Small intestine (tissue), 7 donors: Measurements from ENCODE around the gene DCAF15. TPM values are rescaled to one million over a fixed set of nuclear protein-coding genes. Genes with fewer than 3 reads are reported as not detected.
"Not testable (repeated sequence)": the region's sequence is repeated elsewhere in the genome, so short reads cannot be mapped to it uniquely, and the experiment has no call there.

Experiments used
- DNase-seq, 2 donors: peaks; one replicate each; pipeline versions ENCODE4 v3.0.0 to v3.0.0-alpha.2; 2013
- FAIRE-seq: peaks from 2 replicates; lab custom pipeline; 2012; peaks lifted over from hg19 to GRCh38; lab: Jason Lieb, UNC
- H3K27ac ChIP-seq, 3 donors: one replicate each; pipeline ENCODE4 v1.5.1; 2013; ENCODE audit warnings: low read length in 2 of 3, mild to moderate bottlenecking in 2 of 3, control low read depth in 1 of 3, inconsistent platforms in 1 of 3, low read depth in 1 of 3, moderate library complexity in 1 of 3
- H3K27me3 ChIP-seq, 3 donors: one replicate each; pipeline ENCODE4 v1.6.1; 2013; ENCODE audit warnings: low read length in 3 of 3, inconsistent platforms in 1 of 3; ENCODE audit not compliant: control insufficient read depth in 3 of 3, insufficient read depth in 3 of 3
- H3K36me3 ChIP-seq, 3 donors: one replicate each; pipeline ENCODE4 v1.6.1; 2013; ENCODE audit warnings: low read length in 3 of 3, inconsistent platforms in 1 of 3, low read depth in 1 of 3, mild to moderate bottlenecking in 1 of 3, moderate library complexity in 1 of 3; ENCODE audit not compliant: control insufficient read depth in 3 of 3, insufficient read depth in 2 of 3
- H3K4me1 ChIP-seq, 3 donors: one replicate each; pipeline ENCODE4 v1.6.1; 2013; ENCODE audit warnings: low read length in 2 of 3, inconsistent platforms in 1 of 3, low read depth in 1 of 3, mild to moderate bottlenecking in 1 of 3, moderate library complexity in 1 of 3; ENCODE audit not compliant: control insufficient read depth in 3 of 3, insufficient read depth in 2 of 3
- H3K4me3 ChIP-seq, 3 donors: one replicate each; pipeline ENCODE4 v1.5.1; 2013; ENCODE audit warnings: low read length in 3 of 3, control low read depth in 1 of 3, inconsistent platforms in 1 of 3, low read depth in 1 of 3, mild to moderate bottlenecking in 1 of 3, moderate library complexity in 1 of 3
- H3K9me3 ChIP-seq, 2 donors: one replicate each; pipeline ENCODE4 v1.6.1; 2013; ENCODE audit warnings: low read depth in 1 of 2, low read length in 1 of 2; ENCODE audit not compliant: control insufficient read depth in 2 of 2, insufficient read depth in 1 of 2
- WGBS, 3 donors: extraction: QIAGEN DNeasy Blood & Tissue Kit; methylation state at CpG; one replicate each; pipeline ENCODE4 v1.1.7; 2013; 5-methylcytosine and 5-hydroxymethylcytosine counted together
- polyA plus RNA-seq, 4 donors: library from polyadenylated mRNA; stranded (reverse) in 3 of 4; unstranded in 1 of 4; fragments of 200-250 nt in 3 of 4; fragments of 120-200 nt in 1 of 4; gene quantifications; one replicate each; pipeline versions ENCODE4 v1.2.1 to v1.2.3, GENCODE V29; 2013
- donor health status: healthy with polysubstance abuse.
- donor health status: control.
- donor health status: control.
- donor health status: Bipolar disorder and iron deficiency.
- donor health status: healthy.

Gene DCAF15
- polyA plus RNA-seq, 4 donors, result 14.1 to 26.8 (median 20.9) TPM

DNA sequence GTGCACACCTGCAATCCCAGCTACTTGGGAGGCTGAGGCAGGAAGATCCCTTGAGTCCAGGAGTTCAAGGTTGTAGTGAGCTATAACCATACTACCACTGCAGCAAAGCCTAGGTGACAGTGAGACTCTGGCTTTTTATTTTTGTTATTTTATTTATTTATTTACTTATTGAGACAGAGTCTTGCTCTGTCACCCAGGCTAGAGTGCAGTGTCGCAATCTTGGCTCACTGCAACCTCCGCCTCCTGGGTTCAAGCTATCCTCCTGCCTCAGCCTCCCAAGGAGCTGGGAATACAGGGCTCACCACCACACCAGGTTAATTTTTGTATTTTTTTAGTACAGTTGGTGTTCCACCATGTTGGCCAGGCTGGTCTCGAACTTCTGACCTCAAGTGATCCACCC, 21.2 kb downstream of the DCAF15 start:
- H3K36me3 ChIP-seq, result peaks cover 2 to 83% (median 15%) of the 10 kb centered on the region in 3 donors
- not testable (repeated sequence) for H3K27me3 ChIP-seq, H3K4me3 ChIP-seq, DNase-seq, FAIRE-seq, H3K9me3 ChIP-seq
- H3K27ac ChIP-seq, result peak overlapping the region in 1 of 3 donors; percentile 80
- WGBS, 3 donors, result 93 to 98% (median 97%) methylated on average over 3 of the region's 3 CpGs
- H3K4me1 ChIP-seq, result peaks cover 0 to 14% (median 0%) of the 10 kb centered on the region in 3 donors

DNA sequence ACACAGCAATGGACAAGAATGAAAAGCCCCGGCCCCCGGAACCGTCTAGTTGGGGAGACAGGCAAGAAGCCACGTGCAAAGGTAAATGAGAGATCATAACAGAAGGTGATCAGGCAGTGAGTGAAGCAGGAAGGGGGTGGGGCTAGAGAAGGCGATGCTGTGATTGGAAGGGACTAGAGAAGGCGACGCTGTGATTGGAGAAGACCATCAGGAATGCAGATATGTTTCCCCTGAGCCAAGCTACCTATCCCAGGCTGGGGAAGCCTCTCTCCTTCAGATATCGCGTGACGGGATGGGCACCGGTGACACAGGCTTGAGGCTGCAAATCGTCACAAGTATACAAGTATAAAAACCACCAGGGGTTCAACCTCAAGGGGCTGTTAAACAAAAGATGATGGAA, 21.8 kb downstream of the DCAF15 start:
- peak overlapping the region in 1 of 3 donors; percentile 5 for H3K4me3 ChIP-seq
- H3K4me1 ChIP-seq, result peaks cover 0 to 16% (median 0%) of the 10 kb centered on the region in 3 donors
- FAIRE-seq (no peak), DNase-seq (peak; percentile 93 to 94)
- no peaks in the 10 kb centered on the region for H3K9me3 ChIP-seq
- 8 to 48% (median 32%) methylated on average over 12 of the region's 12 CpGs for WGBS, 3 donors
- H3K27me3 ChIP-seq, result no peaks in the 10 kb centered on the region
- H3K27ac ChIP-seq, result peak overlapping the region; percentile 44 to 80 (median 63)
- H3K36me3 ChIP-seq, result peaks cover 0 to 77% (median 9%) of the 10 kb centered on the region in 3 donors

GRCh38 chr19:13975870-13976269, 23.6 kb downstream of the DCAF15 start:
- Histone ChIP-seq H3K36me3 (peaks cover 0 to 72% (median 6%) of the 10 kb centered on the region in 3 donors), H3K4me1 (peaks cover 0 to 24% (median 0%) of the 10 kb centered on the region in 3 donors), H3K27me3 (no peaks in the 10 kb centered on the region), H3K4me3 (no peak overlapping the region), H3K9me3 (no peaks in the 10 kb centered on the region), H3K27ac (no peak overlapping the region)
- WGBS, 3 donors, result 89 to 93% (median 89%) methylated on average over 11 of the region's 11 CpGs
- no peak for DNase-seq
- no peak for FAIRE-seq

GRCh38 chr19:13976446-13976845, 24.1 kb downstream of the DCAF15 start:
- peaks cover 0 to 24% (median 0%) of the 10 kb centered on the region in 3 donors for H3K4me1 ChIP-seq
- no peaks in the 10 kb centered on the region for H3K9me3 ChIP-seq
- H3K27me3 ChIP-seq, result no peaks in the 10 kb centered on the region
- WGBS, 3 donors, result 92 to 94% (median 93%) methylated on average over 11 to 12 of the region's 12 CpGs
- H3K27ac ChIP-seq, result no peak overlapping the region
- peaks cover 0 to 70% (median 6%) of the 10 kb centered on the region in 3 donors for H3K36me3 ChIP-seq
- FAIRE-seq, result no peak
- no peak for DNase-seq
- no peak overlapping the region for H3K4me3 ChIP-seq

GRCh38 chr19:13977803-13978202, 25.5 kb downstream of the DCAF15 start:
- peak overlapping the region in 1 of 3 donors; percentile 51 for H3K4me3 ChIP-seq
- WGBS, 3 donors, result 60 to 84% (median 70%) methylated on average over 11 to 12 of the region's 12 CpGs
- H3K27ac ChIP-seq, result peak overlapping the region in 2 of 3 donors; percentile 64 to 68
- FAIRE-seq, result no peak
- no peak for DNase-seq
- peaks cover 2 to 70% (median 6%) of the 10 kb centered on the region in 3 donors for H3K36me3 ChIP-seq
- peaks cover 0 to 24% (median 0%) of the 10 kb centered on the region in 3 donors for H3K4me1 ChIP-seq
- H3K27me3 ChIP-seq, result no peaks in the 10 kb centered on the region
- no peaks in the 10 kb centered on the region for H3K9me3 ChIP-seq

- 7 to 16% (median 12%) methylated on average over 30 to 74 of the region's 74 CpGs for WGBS, 3 donors
- peak overlapping the region in 2 of 3 donors; percentile 43 to 51 for H3K4me3 ChIP-seq
- H3K27ac ChIP-seq, result peak overlapping the region; percentile 8 to 68 (median 64)
- no peaks in the 10 kb centered on the region for H3K9me3 ChIP-seq
- FAIRE-seq (no peak), DNase-seq (peak; percentile 45 to 96)
- no peaks in the 10 kb centered on the region for H3K27me3 ChIP-seq
- H3K36me3 ChIP-seq, result peaks cover 2 to 70% (median 6%) of the 10 kb centered on the region in 3 donors
- peaks cover 0 to 26% (median 0%) of the 10 kb centered on the region in 3 donors for H3K4me1 ChIP-seq
Measured at GRCh38 chr19:13978351-13979243, 26.3 kb downstream of the DCAF15 start.

- peaks cover 2 to 69% (median 6%) of the 10 kb centered on the region in 3 donors for H3K36me3 ChIP-seq
- H3K4me1 ChIP-seq, result peaks cover 0 to 25% (median 0%) of the 10 kb centered on the region in 3 donors
- no peaks in the 10 kb centered on the region for H3K27me3 ChIP-seq
- DNase-seq (peak in 1 of 2 donors; percentile 72), FAIRE-seq (no peak)
- WGBS, 3 donors, result 23 to 39% (median 31%) methylated on average over 10 to 12 of the region's 12 CpGs
- peak overlapping the region in 2 of 3 donors; percentile 8 to 68 for H3K27ac ChIP-seq
- peak overlapping the region in 2 of 3 donors; percentile 43 to 51 for H3K4me3 ChIP-seq
- no peaks in the 10 kb centered on the region for H3K9me3 ChIP-seq
Measured at GRCh38 chr19:13979244-13979615, 26.9 kb downstream of the DCAF15 start.

GRCh38 chr19:13979686-13980085, 27.4 kb downstream of the DCAF15 start:
- no peak for DNase-seq
- WGBS, 3 donors, result 61 to 79% (median 76%) methylated on average over 9 to 12 of the region's 12 CpGs
- Histone ChIP-seq H3K4me1 (peaks cover 0 to 21% (median 0%) of the 10 kb centered on the region in 3 donors), H3K27ac (peak overlapping the region in 1 of 3 donors; percentile 68), H3K4me3 (no peak overlapping the region), H3K9me3 (no peaks in the 10 kb centered on the region), H3K27me3 (no peaks in the 10 kb centered on the region), H3K36me3 (peaks cover 2 to 72% (median 6%) of the 10 kb centered on the region in 3 donors)
- FAIRE-seq, result no peak
